GM12874 (cell line): ENCODE data around the gene PCSK7.

Experiments
- CTCF ChIP-seq: IDR thresholded peaks from 2 replicates; pipeline ENCODE4 v1.5.1; 2011; ENCODE audit warnings: low read depth, mild to moderate bottlenecking, control low read depth, low read length, moderate library complexity; ENCODE audit not compliant: insufficient read depth

PCSK7 gene

GRCh38 chr11:117187799-117188481 lies 43.9 kb downstream of the PCSK7 start:
- no peak for TF ChIP-seq CTCF

- TF ChIP-seq CTCF: no peak
Measured at GRCh38 chr11:117187428-117187798, 44.5 kb downstream of the PCSK7 start.

- TF ChIP-seq CTCF: no peak
Measured at GRCh38 chr11:117187007-117187406, 44.9 kb downstream of the PCSK7 start.

GRCh38 chr11:117186431-117186761 lies 45.5 kb downstream of the PCSK7 start:
- TF ChIP-seq CTCF: no peak

- TF ChIP-seq CTCF: no peak
Measured at GRCh38 chr11:117185736-117186430, 46.0 kb downstream of the PCSK7 start.

GRCh38 chr11:117183724-117184349 lies 48.0 kb downstream of the PCSK7 start:
- no peak for TF ChIP-seq CTCF

GRCh38 chr11:117182551-117182935 lies 49.3 kb downstream of the PCSK7 start:
- no peak for TF ChIP-seq CTCF
